Thyroid gland (tissue), 4 donors: Measurements from ENCODE around the gene IZUMO4.

ENCODE experiments used
- CTCF ChIP-seq, 6 experiments: fragments of 200-600 bp in 3 of 6; fragments of 450-650 bp in 3 of 6; sonication (generic) in 3 of 6; IDR thresholded peaks; one replicate each; pipeline ENCODE4 v1.5.1; 2016 to 2019; ENCODE audit warnings: antibody characterized with exemption in 6 of 6, mild to moderate bottlenecking in 2 of 6, inconsistent platforms in 1 of 6, moderate library complexity in 1 of 6
- POLR2A ChIP-seq, 2 donors: fragments of 450-650 bp; IDR thresholded peaks; one replicate each; pipeline ENCODE4 v1.6.1; 2017; ENCODE audit warnings: antibody characterized with exemption in 2 of 2, mild to moderate bottlenecking in 2 of 2, moderate library complexity in 1 of 2

- TF ChIP-seq CTCF (IDR thresholded peaks at IDR 0.05) (no peak), POLR2A (IDR thresholded peaks at IDR 0.05) (no peak)
These were observed 47.5 kb downstream of the IZUMO4 start for GRCh38 chr19:2144190-2144589.
